ENCODE data around the gene ECD. TPM values are rescaled to one million over a fixed set of nuclear protein-coding genes. Genes with fewer than 3 reads are reported as not detected.

The ECD gene
- total RNA-seq, 1 donor from 2014 or later, result 38.4 TPM

GRCh38 chr10:73095481-73096021 is 72.3 kb downstream of the ECD start:
- no peaks in the 10 kb centered on the region for H3K36me3 ChIP-seq (ENCODE audit: control insufficient read depth, insufficient read depth, low read length)
- H3K4me3 ChIP-seq (ENCODE audit: low read depth, low read length), result peak overlapping the region; percentile 87
- DNase-seq (ENCODE audit: low read depth), result no peak
- TF ChIP-seq, protein P1, sequence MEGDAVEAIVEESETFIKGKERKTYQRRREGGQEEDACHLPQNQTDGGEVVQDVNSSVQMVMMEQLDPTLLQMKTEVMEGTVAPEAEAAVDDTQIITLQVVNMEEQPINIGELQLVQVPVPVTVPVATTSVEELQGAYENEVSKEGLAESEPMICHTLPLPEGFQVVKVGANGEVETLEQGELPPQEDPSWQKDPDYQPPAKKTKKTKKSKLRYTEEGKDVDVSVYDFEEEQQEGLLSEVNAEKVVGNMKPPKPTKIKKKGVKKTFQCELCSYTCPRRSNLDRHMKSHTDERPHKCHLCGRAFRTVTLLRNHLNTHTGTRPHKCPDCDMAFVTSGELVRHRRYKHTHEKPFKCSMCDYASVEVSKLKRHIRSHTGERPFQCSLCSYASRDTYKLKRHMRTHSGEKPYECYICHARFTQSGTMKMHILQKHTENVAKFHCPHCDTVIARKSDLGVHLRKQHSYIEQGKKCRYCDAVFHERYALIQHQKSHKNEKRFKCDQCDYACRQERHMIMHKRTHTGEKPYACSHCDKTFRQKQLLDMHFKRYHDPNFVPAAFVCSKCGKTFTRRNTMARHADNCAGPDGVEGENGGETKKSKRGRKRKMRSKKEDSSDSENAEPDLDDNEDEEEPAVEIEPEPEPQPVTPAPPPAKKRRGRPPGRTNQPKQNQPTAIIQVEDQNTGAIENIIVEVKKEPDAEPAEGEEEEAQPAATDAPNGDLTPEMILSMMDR (IDR thresholded peaks at IDR 0.05; ENCODE audit: insufficient read depth, low read length, poor library complexity, severe bottlenecking), result no peak
- H3K27me3 ChIP-seq (ENCODE audit: control insufficient read depth, insufficient read depth, low read length), result no peaks in the 10 kb centered on the region

DNA sequence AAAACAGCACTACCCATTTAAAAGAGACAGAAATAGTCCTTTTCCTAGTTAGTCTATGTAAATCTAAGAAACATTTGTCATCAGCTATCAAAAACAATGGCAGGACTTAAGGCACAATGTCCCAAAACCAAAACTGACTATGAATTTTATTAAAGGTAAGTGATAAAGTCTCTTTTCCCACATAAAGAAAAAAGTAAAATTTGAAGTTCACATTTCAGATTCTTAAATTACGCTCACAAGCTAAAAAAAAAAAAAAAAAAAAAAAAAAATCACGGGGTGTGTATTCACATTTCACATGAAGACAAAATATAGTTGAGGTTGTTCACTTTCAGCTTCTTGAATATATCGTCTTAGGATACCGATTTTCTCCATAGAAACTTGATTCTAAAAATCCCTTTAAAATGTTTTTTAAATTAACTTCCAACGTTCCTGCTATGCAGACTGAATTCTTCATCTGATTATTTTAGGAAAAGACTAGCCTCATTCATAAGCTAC is 72.8 kb downstream of the ECD start:
- TF ChIP-seq, protein P1 (IDR thresholded peaks at IDR 0.05; ENCODE audit: insufficient read depth, low read length, poor library complexity, severe bottlenecking), result no peak
- Histone ChIP-seq H3K4me3 (ENCODE audit: low read depth, low read length) (peak overlapping the region; percentile 87), H3K27me3 (ENCODE audit: control insufficient read depth, insufficient read depth, low read length) (no peaks in the 10 kb centered on the region), H3K36me3 (ENCODE audit: control insufficient read depth, insufficient read depth, low read length) (no peaks in the 10 kb centered on the region)
- no peak for DNase-seq (ENCODE audit: low read depth)

- TF ChIP-seq, protein P1 (IDR thresholded peaks at IDR 0.05; ENCODE audit: insufficient read depth, low read length, poor library complexity, severe bottlenecking), result no peak
- no peak for DNase-seq (ENCODE audit: low read depth)
- Histone ChIP-seq H3K36me3 (ENCODE audit: control insufficient read depth, insufficient read depth, low read length) (no peaks in the 10 kb centered on the region), H3K4me3 (ENCODE audit: low read depth, low read length) (peak overlapping the region; percentile 87), H3K27me3 (ENCODE audit: control insufficient read depth, insufficient read depth, low read length) (no peaks in the 10 kb centered on the region)
These were observed 73.6 kb downstream of the ECD start for GRCh38 chr10:73093922-73094850.

- no peak for DNase-seq (ENCODE audit: low read depth)
- TF ChIP-seq, protein P1 (IDR thresholded peaks at IDR 0.05; ENCODE audit: insufficient read depth, low read length, poor library complexity, severe bottlenecking), result no peak
- H3K27me3 ChIP-seq (ENCODE audit: control insufficient read depth, insufficient read depth, low read length), result no peaks in the 10 kb centered on the region
- no peaks in the 10 kb centered on the region for H3K36me3 ChIP-seq (ENCODE audit: control insufficient read depth, insufficient read depth, low read length)
- H3K4me3 ChIP-seq (ENCODE audit: low read depth, low read length), result no peak overlapping the region
These were observed 75.0 kb downstream of the ECD start for GRCh38 chr10:73092830-73093229.

DNA sequence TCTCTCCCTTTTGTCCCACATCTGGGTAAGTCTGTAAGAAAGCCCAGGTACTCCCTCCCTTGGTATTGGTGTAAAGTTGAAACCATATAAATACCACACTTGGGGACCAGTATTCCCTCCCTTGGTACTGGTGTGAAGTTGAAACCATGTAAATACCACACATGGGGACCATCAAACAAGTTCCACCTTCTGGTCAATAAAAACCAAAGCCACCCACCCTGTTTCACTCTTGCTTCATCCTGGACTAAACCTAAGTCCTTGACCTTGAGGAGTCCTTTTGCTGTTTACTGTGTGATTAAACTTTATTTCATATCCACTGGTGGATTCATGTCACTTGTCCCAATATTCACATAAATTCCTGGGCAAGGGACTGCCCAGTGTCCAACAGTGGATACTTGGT is 79.5 kb downstream of the ECD start:
- no peak overlapping the region for H3K4me3 ChIP-seq (ENCODE audit: low read depth, low read length)
- H3K27me3 ChIP-seq (ENCODE audit: control insufficient read depth, insufficient read depth, low read length), result no peaks in the 10 kb centered on the region
- no peak for DNase-seq (ENCODE audit: low read depth)
- no peaks in the 10 kb centered on the region for H3K36me3 ChIP-seq (ENCODE audit: control insufficient read depth, insufficient read depth, low read length)
- TF ChIP-seq, protein P1 (IDR thresholded peaks at IDR 0.05; ENCODE audit: insufficient read depth, low read length, poor library complexity, severe bottlenecking), result no peak

Data from kidney epithelial cell (primary cell).